Endothelial cell of umbilical vein (primary cell): Measurements from ENCODE around the gene PCDH9.

Source experiments
- GATA2 ChIP-seq: IDR thresholded peaks from 2 replicates; pipeline ENCODE4 v1.7.0; 2011; ENCODE audit warnings: low read depth, mild to moderate bottlenecking, moderate library complexity, mixed read lengths, low read length; ENCODE audit not compliant: insufficient read length, insufficient read depth
- MYC ChIP-seq: IDR thresholded peaks from one replicate; pipeline ENCODE4 v1.6.1; 2011; ENCODE audit warnings: mild to moderate bottlenecking, low read depth, low read length
- POLR2A ChIP-seq: IDR thresholded peaks from 2 replicates; pipeline ENCODE4 v1.6.1; 2012; ENCODE audit warnings: low read depth, mild to moderate bottlenecking, control low read depth, low read length
- TF ChIP-seq, protein P1 (sequence below), 2 donors: IDR thresholded peaks; 1 replicate in 1 of 2; 2 replicates in 1 of 2; pipeline ENCODE4 v1.5.1; 2011; ENCODE audit warnings: low read length in 2 of 2, mild to moderate bottlenecking in 2 of 2, moderate library complexity in 2 of 2, control low read depth in 1 of 2, inconsistent platforms in 1 of 2, low read depth in 1 of 2; ENCODE audit not compliant: insufficient read depth in 1 of 2; ENCODE audit errors: extremely low read depth in 1 of 2

DNA sequence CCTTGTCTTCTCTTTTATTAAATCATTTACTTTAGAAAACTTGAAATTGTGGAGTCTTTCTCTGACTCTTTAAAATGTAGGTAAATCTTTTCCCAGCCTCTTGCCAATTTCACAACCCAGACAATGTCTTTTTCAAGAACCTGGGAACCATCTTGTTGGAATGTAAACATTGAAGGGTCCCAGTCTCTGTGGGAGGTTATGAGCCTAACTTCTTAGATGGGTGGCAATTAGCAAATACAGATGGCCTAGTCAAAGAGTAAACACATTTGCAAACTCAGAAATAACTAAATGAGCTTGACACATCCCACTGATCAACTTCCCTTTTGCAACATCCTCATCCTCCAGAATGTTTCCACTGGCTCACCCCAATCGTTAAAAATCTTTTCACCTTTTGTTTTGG lies 721.0 kb downstream of the PCDH9 start:
- TF ChIP-seq, protein P1, sequence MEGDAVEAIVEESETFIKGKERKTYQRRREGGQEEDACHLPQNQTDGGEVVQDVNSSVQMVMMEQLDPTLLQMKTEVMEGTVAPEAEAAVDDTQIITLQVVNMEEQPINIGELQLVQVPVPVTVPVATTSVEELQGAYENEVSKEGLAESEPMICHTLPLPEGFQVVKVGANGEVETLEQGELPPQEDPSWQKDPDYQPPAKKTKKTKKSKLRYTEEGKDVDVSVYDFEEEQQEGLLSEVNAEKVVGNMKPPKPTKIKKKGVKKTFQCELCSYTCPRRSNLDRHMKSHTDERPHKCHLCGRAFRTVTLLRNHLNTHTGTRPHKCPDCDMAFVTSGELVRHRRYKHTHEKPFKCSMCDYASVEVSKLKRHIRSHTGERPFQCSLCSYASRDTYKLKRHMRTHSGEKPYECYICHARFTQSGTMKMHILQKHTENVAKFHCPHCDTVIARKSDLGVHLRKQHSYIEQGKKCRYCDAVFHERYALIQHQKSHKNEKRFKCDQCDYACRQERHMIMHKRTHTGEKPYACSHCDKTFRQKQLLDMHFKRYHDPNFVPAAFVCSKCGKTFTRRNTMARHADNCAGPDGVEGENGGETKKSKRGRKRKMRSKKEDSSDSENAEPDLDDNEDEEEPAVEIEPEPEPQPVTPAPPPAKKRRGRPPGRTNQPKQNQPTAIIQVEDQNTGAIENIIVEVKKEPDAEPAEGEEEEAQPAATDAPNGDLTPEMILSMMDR (IDR thresholded peaks at IDR 0.05; ENCODE audit: extremely low read depth in 1 of 2, insufficient read depth in 1 of 2, low read depth in 1 of 2, low read length in 2 of 2), result no peak
- TF ChIP-seq POLR2A (no peak), MYC (no peak), GATA2 (no peak)
